ENCODE results near the gene SNX17.

The SNX17 gene

DNA sequence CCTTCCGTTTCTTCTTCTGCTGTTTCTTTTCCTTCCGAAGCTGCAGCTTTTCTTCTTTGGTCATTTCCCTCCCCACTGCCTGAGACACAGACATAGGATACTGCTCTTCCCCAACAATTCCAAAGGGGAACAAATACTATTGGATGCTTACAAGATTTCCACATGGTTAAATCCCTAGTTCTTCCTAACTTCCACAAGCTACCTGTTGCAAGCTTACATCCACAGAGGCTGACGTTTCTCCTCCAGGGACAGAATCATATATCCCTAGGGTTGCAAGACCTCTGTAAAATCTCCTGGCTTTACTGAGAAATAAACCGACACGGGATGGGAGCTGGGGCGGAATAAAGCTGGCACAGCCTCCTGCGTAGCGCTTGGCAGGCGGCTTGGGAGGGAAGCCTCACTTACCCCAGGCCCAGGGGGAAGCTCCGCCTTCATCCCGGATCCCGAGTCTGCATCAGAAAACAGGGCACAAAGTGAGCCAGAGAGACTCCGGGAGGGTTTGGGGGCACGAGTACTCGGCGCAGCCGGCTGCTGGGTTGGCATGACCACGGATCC, 868 bp upstream of the SNX17 start:
- DNase-seq (ENCODE audit: low spot score) = peak; percentile 72

DNA sequence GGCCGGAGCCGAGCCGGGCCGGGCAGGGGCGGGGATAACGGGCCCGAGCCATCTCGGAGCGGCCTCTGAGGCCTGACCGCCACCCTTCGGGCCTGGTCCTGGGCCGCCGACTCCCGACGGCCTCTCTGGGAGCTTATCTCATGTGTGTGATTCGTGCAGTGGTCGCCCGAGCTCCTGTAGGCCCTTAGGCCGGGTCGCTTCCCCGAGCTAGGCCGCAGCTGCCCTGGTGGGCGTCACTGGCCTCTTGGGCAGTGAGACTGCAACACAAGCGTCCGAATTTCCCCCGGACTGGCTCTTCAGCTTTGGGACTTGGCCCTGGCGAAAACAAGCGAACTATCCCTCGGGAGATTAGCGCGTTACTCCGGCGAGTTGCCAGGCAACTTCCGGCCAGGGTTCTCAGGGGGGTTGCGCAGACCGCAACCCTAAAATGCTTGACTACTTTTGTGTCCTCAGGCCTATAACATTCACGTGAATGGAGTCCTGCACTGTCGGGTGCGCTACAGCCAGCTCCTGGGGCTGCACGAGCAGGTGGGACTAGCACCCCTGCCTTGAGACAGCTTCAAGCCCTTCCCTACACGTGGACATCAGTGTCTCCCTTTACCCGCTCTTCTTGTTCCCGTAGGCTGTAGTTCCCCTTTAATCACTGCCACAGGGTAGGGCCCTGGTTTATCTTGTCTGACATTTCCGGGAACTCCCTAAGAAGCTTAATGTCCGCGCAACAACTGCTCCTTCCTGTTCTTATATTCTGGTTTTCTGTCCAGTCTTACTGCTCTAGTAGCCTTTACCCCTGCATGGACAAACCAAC, 602 bp downstream of the SNX17 start:
- peak; percentile 15 for DNase-seq (ENCODE audit: low spot score)

DNA sequence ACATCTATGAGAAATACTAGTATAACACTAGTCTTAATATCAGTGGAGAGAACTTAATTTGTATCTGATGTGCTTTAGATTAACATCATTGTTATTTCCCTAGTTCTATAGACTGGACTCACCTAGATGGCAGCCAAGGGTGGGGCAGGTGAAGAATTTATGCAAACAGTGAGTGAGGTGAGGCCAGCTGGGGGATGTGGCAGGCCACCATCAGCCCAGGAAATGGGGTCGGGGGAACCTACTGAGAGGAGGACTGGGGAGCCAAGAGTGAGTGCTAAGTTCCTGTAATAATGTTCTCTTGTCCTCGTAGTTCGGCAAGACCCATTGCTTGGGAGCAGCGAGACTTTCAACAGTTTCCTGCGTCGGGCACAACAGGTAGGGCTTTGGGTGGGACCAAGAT, 2.5 kb downstream of the SNX17 start:
- no peak for DNase-seq (ENCODE audit: low spot score)

DNA sequence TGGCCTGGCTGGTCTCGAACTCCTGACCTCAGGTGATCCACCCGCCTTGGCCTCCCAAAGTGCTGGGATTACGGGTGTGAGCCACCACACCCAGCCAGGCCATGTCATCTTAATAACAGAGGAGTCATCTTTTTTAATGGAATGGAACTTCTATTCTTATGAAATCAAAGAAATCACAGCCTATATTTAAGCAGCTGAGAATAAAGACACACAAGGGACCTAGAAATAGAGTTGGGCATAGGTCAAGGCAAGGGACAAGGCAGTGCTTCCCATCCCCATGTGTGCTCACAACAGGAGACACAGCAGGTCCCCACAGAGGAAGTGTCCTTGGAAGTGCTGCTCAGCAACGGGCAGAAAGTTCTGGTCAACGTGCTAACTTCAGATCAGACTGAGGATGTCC, 3.2 kb downstream of the SNX17 start:
- DNase-seq (ENCODE audit: low spot score) = no peak

DNA sequence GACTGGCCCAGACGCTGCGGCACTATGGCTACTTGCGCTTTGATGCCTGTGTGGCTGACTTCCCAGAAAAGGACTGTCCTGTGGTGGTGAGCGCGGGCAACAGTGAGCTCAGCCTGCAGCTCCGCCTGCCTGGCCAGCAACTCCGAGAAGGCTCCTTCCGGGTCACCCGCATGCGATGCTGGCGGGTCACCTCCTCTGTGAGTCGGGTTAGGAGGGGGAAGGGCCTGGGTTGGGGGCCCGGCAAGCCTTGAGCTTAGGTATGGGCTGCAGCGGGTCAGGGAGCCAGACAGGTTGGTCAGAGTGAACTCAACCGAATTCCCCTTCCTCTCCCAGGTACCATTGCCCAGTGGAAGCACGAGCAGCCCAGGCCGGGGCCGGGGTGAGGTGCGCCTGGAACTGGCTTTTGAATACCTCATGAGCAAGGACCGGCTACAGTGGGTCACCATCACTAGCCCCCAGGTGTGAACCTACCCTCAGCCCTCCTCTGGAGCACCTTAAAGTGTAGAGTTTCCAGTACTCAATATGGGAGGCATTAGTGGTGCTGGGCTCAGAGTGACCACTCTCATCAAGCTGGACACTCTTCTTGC, 5.2 kb downstream of the SNX17 start:
- no peak for DNase-seq (ENCODE audit: low spot score)

DNA sequence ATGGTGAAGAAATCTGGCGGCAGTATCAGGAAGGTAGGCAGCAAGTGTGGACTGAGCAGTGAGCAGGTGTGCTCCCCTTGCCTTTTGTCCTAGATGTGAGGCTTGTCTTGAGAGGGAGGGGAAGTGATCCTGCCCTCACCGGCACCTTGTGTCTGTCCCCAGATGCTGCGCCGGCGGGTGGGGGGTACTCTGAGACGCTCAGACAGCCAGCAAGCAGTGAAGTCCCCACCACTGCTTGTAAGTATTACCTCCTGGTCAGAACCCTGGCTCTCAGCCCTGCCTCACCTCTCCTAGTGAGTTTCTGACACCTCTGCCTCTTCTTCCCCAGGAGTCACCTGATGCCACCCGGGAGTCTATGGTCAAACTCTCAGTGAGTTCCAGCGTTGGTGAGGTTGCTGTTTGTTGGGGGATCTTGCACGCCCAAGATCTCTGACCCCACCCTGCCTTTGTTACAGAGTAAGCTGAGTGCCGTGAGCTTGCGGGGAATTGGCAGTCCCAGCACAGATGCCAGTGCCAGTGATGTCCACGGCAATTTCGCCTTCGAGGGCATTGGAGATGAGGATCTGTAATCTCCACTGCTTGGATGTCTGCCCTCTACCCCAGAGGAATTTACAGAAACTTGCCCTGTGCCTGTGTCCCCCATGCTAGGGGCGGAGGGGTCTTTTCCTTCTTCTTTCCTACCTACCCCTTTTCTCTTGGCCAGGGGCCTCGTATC, 5.9 kb downstream of the SNX17 start:
- no peak for DNase-seq (ENCODE audit: low spot score)

DNA sequence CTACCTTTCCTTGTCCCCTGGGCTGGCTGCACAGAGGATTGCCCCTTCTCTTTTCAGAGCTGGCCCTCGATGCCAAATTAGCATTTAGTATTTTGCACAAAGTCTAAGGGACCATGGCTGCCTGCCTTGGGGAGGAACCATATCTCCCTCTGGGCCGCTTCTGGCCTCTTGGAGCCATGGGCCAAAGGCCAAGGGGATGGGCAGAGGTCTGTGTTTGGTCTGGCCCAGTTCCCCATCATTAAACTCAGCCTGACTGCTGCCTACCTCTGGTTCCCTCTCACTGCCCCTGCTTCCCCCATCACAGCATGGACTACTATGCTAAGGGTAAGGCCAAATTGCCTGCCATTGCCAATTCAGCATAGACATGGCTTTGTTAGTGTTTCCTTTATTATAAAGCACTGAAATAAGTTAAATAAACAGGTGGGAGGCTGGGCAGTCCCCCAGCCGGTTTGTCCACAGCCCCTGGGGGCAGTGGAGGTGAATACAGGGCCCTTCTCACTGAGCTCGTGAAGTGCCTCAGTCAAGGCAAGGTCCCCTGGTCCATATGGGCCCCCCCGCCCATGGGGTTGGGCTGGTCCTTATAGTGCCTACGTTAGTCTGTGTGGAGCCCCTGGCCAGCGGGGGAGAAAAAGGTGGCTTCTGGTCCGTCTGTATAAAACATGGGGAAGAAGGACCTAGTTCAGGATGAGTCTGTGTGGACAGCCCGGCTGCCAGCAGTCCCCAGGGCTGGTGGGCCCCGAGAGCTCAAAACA, 6.6 kb downstream of the SNX17 start:
- DNase-seq (ENCODE audit: low spot score) = no peak

DNA sequence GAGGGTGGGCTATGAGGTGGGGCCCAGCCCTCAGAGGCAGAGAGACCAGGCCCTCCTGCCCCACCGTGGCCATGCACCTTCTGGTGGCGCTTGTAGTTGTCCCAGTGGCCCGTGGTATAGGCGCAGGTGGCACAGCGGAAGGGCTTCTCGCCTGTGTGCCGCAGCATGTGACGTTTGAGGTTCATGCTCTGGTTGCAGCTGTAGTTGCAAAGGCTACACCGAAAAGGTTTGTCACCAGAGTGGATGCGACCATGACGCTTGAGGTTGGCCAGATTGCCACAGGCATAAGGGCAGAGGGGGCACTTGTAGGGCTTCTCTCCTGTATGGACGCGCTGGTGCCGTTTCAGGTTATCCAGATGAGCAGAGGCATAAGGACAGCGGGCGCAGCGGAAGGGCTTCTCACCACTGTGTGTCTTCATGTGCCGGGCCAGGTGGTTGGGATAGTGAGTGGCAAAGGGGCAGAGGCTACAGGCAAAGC, 7.2 kb downstream of the SNX17 start:
- DNase-seq (ENCODE audit: low spot score) = no peak

DNA sequence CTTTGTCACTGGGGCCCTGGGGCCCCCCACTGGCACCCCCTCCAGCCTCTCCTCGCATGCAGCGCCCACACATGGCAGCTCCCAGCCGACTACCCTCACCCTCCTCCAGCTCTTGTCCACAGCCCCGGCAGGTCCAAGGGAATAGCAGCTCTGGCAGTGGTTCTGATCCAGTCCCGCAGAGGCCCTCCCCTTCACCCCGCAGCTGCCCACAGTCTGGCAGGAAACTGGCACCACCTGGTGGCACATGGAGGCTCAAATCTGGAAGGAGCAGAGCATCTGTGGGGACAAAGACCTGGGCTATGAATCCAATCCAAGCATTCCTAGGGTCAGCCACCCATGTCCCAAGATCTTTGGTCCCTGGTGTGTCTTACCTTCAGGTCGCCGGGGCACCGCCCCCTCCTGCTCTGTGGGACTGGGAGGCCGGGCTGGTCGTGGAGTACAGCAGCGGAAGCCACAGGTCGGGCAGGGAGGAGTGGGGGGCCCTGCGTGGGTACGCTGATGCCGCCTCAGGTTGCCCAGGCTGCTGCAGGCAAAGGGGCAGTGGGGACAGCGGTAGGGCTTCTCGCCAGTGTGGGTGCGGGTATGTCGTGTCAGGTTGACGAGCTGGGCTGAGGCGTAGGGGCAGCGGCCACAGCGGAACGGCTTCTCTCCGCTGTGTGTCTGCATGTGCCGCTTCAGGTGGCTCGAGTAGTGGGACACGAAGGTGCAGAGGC, 7.8 kb downstream of the SNX17 start:
- no peak for DNase-seq (ENCODE audit: low spot score)

DNA sequence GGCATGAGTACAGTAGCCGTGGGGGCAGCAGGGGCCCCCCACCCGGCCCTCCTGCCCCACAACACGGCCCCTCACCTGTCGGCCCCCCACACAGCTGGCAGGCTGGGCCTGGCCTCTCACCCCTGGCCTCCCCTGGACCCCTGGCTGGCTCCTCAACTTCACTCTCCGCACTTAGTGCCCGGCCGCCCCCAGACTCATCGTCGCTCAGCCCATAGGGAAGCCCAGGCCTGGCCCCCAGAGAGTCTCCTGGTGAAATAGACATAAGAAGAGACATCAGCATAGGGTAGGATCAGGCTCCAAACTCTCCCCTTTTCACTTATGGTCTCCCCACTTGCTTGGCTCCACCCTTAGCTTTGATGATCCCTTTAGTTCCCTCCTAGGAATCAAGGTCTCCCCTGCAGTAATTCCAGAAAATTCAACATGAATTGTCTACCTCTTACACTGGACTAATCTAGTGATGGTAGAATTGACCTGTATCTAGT, 8.4 kb downstream of the SNX17 start:
- no peak for DNase-seq (ENCODE audit: low spot score)

DNA sequence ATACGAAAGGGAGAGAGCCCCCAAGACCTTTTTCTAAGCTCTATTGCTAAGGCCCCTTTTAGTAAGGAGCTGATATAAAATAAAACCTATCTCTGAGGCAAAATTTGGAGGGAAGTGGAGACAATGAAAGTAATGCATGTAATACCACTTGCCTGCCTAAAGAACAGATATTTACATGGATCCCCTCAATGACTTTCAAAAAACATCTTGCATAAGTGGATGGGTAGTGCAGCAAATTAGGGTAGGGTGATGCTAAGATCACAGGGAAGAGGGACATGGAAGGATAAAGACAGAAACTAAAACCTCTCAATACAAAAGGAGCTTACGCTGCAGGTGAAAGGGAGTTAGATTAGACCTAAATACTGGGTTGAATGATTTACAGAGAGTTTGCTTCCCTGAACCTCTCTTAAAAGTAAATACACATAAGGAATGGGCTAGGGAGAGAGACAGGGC, 9.0 kb downstream of the SNX17 start:
- no peak for DNase-seq (ENCODE audit: low spot score)

DNA sequence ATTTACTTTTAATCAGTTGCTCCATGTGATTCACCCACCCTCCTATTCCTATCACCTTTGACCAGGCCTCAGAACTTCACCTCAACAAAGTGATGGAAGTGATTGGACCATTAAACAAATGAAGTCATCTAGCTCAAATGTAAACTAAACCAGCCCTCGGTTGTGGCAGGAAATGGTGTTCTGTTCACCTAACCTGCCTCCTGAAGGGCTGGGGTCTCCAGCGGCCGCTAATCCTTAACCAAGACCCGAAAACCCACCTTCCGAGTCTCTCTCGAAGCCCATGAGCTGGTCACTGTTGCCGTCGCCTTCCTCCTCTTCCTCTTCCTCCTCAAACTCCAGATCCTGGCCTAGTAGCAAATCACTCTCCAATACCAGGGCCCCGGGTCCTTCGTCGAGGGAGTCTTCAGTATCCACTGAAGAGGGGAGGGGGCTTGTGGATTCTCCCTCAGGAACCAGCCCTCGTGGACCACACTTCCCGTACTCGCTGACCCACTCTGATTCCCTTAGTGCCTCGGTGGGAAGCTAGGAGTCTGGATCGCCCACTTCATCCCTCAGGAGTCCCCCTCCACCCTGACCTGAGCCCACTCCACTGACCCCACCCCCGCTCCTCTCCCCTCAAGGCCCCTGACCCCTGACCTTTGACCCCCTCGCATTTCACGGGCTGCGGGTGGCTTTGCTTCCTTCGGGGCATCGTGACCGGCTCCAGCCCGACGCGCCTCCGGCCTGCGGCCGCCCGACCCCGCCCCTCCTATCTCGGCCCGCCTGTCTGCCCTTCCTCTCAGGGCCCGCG, 9.6 kb downstream of the SNX17 start:
- no peak for DNase-seq (ENCODE audit: low spot score)

DNA sequence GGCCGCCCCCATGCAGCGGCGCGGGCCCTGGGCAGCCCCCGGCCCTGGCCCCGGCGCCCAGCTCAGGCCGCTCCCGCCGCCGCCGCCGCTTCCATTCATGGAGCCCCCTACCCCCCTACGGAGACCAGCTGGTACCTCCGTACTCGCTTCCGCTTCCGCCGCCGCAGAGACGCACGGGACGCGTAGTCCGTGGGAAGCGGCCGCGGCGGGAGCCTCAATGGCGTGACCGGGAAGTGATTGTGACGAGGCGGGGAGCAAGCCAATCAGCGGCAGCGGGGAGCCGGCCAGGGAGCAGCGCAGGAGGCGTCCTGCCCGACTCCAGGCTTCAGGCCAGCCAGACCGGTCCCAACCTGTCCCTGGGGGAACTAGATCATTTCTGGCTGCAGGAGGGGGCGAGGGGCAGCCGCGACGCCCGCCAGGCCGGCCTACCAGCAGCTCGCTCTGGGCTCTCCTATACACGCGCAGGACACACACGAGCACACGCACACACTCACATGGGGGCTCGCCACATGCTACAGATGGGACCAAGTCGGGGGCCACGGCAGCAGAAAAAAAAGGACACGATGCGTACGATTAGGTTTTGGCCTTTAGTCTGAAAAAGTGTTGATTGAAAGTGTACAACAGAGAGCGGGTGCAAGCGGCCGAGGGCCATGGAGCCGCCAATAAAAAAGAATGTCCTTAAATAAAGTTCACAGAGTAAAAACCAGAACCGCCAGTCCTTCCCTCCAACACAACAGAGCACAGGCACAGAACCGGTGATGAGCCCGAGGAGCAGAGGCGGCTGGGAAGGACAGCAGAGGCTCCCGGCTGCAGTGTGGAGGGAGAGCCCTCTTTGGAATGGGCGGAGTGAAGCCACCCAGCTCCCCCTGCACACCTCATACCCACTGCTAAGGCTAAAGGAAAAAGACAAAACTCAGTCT, 10.5 kb downstream of the SNX17 start, which contains the start of gene ZNF513:
TSS of gene ZNF513 (minus strand) at position 109 of the 920 bp plus-strand sequence. CDS start 208 bp downstream, outside the sequence.
- peak; percentile 82 for DNase-seq (ENCODE audit: low spot score)

DNA sequence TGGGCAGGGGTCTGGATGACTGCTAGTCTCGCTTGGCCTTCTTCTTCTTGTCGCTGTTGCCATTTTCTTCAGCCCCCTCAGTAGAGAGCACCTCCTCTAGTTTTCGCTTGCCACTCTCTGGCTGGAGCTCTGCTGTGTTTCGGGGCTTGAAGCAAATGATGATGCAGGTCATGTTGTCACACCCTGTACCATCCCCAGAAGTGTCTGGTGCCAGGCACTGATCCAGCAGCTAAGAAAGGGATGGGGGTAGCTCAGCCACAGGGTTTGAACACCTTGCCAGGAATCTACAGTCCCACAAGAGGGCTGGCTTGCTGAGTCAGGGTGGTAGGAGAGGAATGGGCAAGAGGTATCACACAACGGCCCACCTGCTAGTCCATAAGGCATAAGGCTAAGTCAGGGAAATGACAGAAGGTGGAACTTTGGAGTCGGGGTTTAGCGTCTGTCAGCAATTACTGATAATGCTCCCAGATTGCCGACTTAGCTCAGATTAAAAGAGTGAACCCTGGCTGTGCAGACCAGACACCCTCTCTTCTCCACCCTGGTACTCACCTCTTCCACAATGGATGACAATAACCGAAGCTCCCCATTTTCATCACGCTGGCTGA, 11.3 kb downstream of the SNX17 start:
- DNase-seq (ENCODE audit: low spot score) = no peak

DNA sequence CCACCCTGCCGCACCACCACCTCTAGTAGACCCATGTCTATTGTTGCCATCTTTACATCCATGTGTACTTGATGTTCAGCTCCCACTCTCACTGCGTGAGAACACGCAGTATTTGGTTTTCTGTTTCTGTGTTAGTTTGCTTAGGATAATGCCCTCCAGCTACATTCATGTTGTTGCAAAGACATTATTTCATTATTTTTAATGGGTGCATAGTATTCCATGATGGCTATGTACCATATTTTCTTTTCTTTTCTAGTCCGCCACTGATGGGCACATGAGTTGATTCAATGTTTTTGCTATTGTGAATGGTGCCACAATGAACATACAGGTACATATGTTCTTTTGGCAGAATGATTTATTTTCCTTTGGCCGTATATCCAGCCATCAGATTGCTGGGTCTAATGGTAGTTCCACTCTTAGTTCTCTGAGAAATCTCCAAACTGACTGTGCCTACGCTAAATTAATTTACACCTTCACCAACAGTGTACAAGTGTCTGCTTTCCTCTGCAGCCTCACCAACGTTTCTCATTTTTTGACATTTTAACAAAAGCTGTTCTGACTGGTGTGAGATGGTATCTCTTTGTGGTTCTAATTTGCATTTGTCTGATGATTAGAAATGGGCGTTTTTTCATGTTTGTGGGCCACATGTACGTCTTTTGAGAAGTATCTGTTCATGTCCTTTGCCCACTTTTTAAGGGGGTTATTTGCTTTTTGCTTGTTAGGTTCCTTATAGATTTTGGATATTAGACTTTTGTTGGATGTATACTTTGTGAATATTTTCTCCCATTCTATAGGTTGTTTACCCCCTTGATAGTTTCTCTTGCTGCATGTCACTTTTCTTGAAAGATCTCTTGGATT, 20.6 kb downstream of the SNX17 start:
- no peak for DNase-seq (ENCODE audit: low spot score)

DNA sequence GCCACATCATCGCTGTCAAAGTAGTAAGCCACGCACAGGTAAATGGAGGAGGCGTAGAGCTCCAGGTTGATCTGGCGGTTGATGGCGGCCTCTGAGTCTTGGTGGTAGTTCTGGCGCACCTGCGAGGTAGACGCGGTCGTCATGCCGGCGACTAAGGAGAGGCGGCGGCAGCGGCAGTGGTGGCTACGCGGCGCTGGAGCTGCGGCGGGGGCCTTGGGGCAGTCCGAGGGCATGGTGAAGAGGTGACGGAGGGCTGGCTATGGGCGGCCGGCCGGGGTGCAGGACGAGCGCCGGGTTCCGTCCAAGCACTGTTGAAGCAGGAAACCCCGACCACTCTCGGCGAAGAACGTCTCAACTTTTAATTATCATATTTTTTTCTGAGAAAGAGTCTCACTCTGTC, 22.8 kb downstream of the SNX17 start:
- DNase-seq (ENCODE audit: low spot score) = no peak

DNA sequence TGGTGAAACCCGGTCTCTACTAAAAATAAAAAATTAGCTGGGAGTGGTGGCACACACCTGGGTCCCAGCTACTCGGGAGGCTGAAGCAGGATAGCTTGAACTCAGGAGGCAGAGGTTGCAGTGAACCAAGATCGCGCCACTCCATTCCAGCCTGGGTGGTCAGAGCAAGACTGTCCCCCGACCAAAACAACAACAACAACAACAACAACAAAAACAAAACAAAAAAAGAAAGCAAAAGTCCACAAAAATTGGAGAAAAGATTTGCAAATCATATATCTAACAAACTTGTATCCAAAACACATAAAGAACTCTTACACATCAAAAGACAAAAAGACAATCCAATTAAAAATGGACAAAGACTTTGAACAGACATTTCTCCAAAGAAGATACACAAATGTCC, 28.5 kb downstream of the SNX17 start:
- no peak for DNase-seq (ENCODE audit: low spot score)
